Measurements from ENCODE around the gene DDX54.
"Not testable (repeated sequence)": the region's sequence is repeated elsewhere in the genome, so short reads cannot be mapped to it uniquely, and the experiment has no call there.

DDX54 gene

DNA sequence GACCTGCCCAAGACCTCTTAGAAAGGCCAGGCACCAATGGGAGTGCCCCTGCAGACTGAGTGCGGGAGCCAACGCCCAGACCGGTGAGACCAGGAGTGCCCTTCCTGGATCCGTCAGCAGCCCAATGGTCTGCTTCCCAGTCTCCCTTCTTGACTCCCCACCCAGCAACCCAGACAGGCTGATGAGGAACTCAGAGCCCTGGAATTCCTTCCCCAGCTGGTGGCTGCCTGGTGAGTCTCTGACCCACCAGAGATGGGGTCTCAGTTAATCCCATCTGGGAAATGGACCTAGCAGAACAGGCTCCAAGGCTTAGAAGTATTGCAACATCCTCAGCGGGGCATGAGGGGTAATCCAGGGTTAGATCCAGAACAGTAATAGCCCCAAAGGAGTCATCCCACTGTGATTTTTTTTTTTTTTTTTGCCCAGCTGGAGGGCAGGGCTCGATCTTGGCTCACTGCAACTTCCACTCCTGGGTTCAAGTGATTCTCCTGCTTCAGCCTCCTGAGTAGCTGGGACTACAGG is 48.2 kb downstream of the DDX54 start:
- DNase-seq = no peak

- DNase-seq = peak; percentile 64
Measured at GRCh38 chr12:113136128-113136989, 48.9 kb downstream of the DDX54 start.

DNA sequence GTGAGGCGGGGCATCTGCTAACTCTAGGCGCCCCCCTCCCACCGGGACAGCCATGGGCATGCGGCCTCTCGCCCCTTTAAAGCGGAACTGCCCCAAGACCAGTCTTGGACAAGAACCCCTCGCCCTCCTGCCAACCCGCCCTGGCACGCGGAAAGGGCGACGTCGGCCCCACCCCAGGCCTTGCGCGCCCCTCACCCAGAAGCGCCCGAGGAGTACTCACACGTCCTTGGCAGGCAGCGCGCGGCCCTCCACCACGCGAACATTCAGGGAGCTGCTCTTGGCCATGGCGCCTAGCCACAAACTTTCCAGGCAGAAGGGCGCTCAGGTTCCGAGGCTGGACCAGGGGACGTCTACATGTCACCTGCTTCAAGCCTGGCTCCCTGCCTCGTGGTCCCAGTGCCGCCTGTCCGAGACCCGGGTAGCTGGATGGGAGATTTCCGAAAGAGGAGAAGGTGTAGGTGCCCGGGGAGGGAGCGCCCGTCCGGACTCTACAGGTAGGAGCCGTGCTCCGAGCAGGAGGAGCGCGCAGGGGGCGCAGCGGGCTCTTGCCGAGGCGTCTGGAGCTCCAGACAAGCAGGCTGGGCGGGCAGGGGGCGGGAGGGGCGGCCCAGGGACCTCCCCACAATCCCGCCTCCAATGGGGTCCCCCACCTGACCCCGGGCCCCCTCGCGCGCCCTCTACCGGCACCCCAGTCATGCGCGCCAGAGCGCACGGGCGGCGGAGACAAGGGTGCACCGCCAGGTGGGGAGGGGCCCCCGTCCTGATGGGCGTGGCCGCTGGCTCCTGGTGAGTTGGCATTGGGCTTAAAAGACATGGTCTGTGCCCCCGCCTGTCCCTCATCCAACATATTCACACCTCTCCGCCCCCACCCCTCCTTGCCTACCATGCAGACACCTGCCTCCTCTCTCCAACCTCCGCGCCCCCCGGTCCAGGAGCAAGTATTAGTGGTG is 49.8 kb downstream of the DDX54 start, which contains the start of gene RASAL1:
TSS of gene RASAL1 (minus strand) at position 584 of the 950 bp plus-strand sequence. CDS start at position 285, 299 bp downstream.
- peak; percentile 78 for DNase-seq

DNA sequence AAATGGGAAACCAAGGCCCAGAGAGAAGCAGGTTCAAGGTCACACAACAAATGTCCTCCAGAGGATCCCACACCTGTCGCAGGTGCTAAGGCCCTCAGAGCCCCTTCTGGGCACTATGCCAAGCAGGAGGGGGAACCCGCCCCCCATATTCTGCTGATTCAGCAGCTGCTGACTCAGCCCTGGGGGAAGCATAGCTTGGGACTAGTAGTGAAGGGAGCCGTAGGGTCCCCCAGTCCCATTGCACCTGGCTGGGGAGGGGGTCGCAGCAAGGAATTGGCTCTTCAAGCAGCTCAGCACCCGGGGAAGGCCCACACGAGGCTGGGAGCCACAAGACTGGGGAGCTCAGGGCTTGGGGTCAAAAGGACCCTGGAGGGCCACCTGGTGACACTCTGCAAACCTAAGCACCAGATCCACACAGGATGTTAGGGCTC is 50.7 kb downstream of the DDX54 start:
- DNase-seq = no peak

DNA sequence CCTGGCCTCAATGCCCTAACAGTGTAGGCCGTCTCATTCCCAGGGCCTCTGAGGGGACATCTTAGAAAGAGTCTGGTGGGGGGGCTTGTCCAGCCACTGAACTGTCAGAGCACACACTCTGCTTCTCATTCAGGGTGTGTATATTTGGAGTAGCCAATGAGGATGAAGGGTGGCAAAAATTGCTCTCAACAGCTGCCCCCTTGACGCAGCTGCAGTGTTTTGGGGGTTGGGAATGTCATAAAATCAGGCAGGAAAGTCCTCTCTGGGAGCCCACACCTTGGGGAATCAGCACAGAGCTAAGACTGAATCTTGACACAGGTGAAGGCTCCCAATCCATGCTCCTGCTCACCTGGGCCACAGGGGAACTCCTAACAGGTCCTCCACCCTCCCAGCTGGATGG is 51.2 kb downstream of the DDX54 start:
- no peak for DNase-seq

DNA sequence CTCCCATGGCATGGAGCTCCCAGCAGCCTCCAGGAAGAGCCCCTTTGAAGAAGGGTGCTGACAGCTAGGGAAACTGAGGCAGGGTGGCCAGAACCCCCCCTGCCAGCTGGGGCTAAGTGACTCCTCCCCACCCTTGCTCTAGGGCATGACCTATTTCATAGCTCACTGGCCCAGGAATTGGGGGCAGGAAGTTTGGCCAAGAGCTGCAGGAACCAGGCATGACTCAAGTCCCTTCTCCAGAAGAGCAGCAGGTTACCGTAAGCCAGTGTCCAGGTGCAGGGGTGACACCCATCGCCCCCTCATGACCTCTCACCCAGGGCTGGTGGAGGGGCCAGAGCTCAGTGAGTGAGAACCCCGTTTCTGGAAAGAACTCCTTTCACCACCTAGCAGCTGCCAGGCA is 51.6 kb downstream of the DDX54 start:
- DNase-seq = no peak

GRCh38 chr12:113133036-113133435 is 52.2 kb downstream of the DDX54 start:
- DNase-seq = no peak

GRCh38 chr12:113131556-113131955 is 53.7 kb downstream of the DDX54 start:
- DNase-seq = no peak

DNA sequence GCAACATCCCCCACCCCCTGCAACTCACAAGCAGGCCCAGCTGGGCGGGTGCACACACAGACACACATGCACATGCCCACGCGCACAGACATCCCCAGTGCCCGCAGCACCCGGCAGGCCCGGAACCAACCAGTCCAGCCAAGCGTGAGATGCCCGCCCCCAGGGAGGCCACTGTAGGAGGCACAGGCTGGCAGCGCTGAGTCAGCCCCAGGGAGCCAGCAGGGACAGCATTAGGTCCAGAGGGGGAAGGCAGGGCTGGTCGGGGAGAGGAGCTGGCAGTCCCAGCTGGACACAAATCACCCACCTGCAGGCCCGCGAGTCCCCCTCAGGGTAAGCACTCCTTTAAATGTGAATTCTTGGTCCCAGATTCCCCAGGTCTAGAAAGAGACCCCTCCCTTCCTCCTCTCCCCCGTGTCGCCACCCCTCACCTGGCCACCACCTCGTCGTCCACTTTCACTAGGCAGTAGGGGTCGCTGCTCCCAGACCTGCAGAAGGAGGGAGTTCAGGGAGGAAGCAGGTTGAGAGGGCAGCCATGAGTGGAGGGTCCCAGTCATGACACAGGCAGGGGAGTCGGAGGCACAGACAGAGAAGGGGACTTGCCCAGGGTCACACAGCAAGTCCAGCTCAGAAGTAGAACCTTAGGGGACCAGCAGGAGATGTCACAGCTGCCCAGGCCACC is 54.7 kb downstream of the DDX54 start:
- no peak for DNase-seq

DNA sequence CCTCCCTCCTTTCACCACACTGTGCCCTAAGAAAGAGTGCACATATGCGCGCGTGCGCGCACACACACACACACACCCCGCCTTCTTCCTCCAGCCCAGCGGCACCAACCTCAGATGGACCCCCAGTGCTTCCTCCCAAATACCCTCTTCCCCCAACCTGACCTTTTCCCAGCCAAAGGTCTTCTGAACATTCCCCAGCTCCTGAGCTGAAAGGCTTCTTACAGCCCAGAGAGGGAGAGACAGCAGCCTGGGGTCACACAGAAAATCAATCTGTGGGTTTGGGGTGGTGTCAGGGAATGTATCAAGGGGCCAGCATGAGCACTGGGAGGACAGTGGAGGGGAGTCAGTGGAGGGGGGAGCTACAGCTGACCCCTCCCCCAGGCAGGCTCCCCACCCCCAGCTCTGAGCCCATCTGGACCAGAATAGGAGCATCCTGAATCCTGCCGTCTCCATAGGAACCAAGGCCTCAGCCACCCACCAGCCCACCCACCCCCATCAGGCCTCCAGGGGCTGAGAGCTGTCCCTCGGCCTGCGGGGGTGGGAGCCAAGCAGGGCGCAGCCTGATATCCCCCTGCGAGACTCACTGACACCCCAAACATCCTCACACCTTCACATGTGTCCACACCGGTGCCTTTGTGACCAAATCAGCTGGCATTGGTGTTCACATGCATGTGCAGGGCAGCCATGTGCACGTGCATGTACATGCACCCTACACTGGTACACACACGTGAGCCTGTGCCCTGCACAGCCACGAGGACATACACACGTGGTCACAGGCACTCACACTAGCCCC is 55.4 kb downstream of the DDX54 start:
- DNase-seq = no peak

DNA sequence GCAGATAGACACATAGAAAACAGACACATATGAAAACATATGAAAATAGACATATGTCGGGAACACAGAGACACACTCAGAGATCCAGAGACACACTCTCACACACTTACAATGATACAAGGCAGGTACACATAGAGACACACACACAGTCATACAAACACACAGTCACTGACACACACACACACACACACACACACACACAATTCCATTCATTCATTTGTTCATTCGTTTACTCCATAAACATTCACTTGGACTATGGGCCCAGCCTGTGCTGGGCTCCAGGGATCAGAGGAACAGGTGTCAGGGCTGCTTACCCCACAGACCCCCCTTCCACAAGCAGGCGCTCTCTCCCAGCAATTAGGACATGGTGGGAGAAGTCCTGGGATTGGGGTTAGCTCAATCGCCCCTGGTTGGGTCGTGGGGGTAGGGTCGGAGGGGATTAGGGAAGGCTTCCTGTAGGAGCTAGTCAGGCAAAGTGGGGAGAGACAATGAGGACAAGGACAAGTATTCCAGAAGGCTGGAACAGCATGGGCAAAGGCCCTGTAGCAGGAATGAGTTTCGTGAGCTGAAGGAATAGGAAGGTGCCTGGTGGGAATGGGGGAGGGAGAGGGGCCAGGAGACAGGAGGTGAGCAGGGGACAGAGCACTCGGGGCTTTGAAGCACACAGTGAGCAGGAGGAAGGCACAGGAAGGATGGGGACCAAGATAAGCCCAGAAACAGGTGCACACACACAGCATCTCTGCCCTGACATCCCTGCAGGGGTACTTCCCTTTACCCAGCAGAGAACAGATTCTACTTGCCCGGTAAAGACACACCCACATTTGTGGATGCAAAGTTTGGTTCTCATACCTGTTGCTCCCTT is 56.2 kb downstream of the DDX54 start:
- DNase-seq = no peak

- DNase-seq = no peak
Measured at GRCh38 chr12:113127791-113128199, 57.5 kb downstream of the DDX54 start.

GRCh38 chr12:113120670-113121370 is 64.5 kb downstream of the DDX54 start:
- no peak for DNase-seq

DNA sequence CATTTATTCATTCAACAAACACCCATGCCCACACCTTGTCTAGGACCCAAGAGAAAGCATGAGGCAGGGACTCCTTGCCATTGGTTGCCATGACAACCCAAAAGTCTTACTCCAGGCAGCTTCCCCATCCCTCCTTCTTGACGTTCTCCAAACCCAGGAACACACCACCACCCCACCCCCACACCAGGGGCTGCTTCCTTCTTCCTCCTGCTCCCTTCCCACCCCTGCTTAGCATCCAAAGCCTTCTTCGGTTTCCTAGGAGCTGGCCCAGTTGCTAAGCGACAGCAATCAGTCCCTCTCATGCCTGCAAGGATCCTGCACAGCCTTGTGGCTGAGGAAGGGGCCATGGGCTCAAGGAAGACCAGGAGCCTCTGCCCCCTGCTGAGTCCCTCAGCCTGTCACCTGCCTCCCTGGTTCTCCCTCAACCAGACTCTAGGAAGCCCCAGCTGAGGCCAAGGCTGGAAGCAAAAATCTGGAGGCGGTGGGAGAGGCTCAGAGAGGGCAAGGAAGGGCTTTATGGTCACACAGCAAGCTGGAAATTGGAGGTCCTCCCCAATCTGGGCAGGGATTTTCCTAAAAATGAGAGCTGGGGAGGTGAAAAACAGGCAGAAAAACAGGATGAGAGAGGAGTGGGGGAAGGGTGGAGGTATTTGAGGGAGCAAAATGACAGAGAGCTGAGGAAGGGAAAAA is 65.2 kb downstream of the DDX54 start:
- DNase-seq = no peak

GRCh38 chr12:113118142-113118541 is 67.1 kb downstream of the DDX54 start:
- no peak for DNase-seq

- not testable (repeated sequence) for DNase-seq
Measured at GRCh38 chr12:113117684-113118083, 67.6 kb downstream of the DDX54 start.

GRCh38 chr12:113116875-113117274 is 68.4 kb downstream of the DDX54 start:
- DNase-seq = no peak

GRCh38 chr12:113115455-113116126 is 69.7 kb downstream of the DDX54 start:
- no peak for DNase-seq

All from CD4-positive, alpha-beta T cell treated with Interleukin-10 for 1 hour (primary cell).